DND-41 (cell line): Measurements from ENCODE around the gene BMPER.

Source experiments
- ATAC-seq: fragments of 200-7000 bp; cut with Tn5 transposase; 3 replicates; pipeline ENCODE4 v1.9.1; 2021; ENCODE audit warnings: low read depth; ENCODE audit not compliant: insufficient read depth
- DNase-seq: peaks from one replicate; pipeline ENCODE4 v3.0.0-alpha.2; 2020
- H2AFZ ChIP-seq: 2 replicates; pipeline ENCODE4 v1.6.0; 2012; ENCODE audit warnings: low read depth, low read length
- H3K27ac ChIP-seq: 2 replicates; pipeline ENCODE4 v1.5.1; 2012; ENCODE audit warnings: low read length, inconsistent platforms
- H3K27me3 ChIP-seq: fragments of 200-600 bp; sonication (generic); 2 replicates; pipeline ENCODE4 v1.6.0; 2012; ENCODE audit warnings: low read length, mild to moderate bottlenecking, inconsistent platforms; ENCODE audit not compliant: insufficient read depth, poor library complexity
- H3K36me3 ChIP-seq: 2 replicates; pipeline ENCODE4 v1.5.1; 2012; ENCODE audit warnings: low read length, inconsistent platforms; ENCODE audit not compliant: insufficient read depth
- H3K4me1 ChIP-seq: 2 replicates; pipeline ENCODE4 v1.5.1; 2012; ENCODE audit warnings: mild to moderate bottlenecking, low read length; ENCODE audit not compliant: insufficient read depth
- H3K4me2 ChIP-seq: 2 replicates; pipeline ENCODE4 v1.6.0; 2012; ENCODE audit warnings: mild to moderate bottlenecking, moderate library complexity, low read length, inconsistent platforms; ENCODE audit not compliant: insufficient read depth
- H3K4me3 ChIP-seq, 2 experiments: fragments of 200-600 bp in 1 of 2; shearing (Covaris generic) in 1 of 2; 2 replicates each; pipeline ENCODE4 v1.5.1; 2012 to 2016; ENCODE audit warnings: inconsistent platforms in 2 of 2, low read length in 2 of 2, mild to moderate bottlenecking in 2 of 2, low read depth in 1 of 2, moderate library complexity in 1 of 2
- H3K79me2 ChIP-seq: 2 replicates; pipeline ENCODE4 v1.6.0; 2012; ENCODE audit warnings: low read length, inconsistent platforms; ENCODE audit not compliant: insufficient read depth
- H3K9ac ChIP-seq: 2 replicates; pipeline ENCODE4 v1.6.0; 2012; ENCODE audit warnings: low read depth, mild to moderate bottlenecking, inconsistent platforms, low read length, moderate library complexity
- H3K9me3 ChIP-seq: 2 replicates; pipeline ENCODE4 v1.5.1; 2012; ENCODE audit warnings: low read length, moderate library complexity, mild to moderate bottlenecking, inconsistent platforms; ENCODE audit not compliant: insufficient read depth, severe bottlenecking
- H4K20me1 ChIP-seq: 2 replicates; pipeline ENCODE4 v1.6.0; 2012; ENCODE audit warnings: low read length; ENCODE audit not compliant: insufficient read depth
- CTCF ChIP-seq: IDR thresholded peaks from 2 replicates; pipeline ENCODE4 v1.5.1; 2012; ENCODE audit warnings: borderline replicate concordance, low read length, moderate library complexity, mild to moderate bottlenecking; ENCODE audit not compliant: poor library complexity, severe bottlenecking; ENCODE audit errors: extremely low read depth
- EZH2 ChIP-seq: IDR thresholded peaks from 3 replicates; pipeline ENCODE4 v1.6.1; 2012; ENCODE audit warnings: borderline replicate concordance, low read depth, mild to moderate bottlenecking, moderate library complexity, low read length, inconsistent platforms; ENCODE audit not compliant: severe bottlenecking

The BMPER gene

DNA sequence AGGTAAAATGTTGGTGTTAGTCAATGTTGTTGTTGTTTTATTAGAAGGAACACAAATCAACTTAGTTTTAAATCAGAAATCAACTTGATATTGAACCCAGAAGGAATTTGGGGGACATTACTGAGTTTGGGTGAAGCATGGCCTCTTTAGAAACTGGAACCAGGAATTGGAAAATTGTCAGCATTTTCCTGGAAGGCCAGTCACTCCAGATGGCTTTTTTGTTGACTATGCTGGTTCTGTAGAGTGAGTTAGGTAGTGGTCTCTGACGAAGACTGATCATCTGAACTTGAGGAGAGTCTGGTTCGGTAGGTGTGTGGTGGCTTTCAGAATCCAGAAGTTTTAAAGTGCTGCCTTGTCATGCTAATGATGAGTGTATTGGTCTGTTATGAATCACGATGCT is 111.5 kb downstream of the BMPER start:
- Histone ChIP-seq H3K36me3 (no peaks in the 10 kb centered on the region), H3K9me3 (no peaks in the 10 kb centered on the region), H2AFZ (no peak overlapping the region), H3K9ac (no peak overlapping the region), H3K27ac (no peak overlapping the region), H3K4me2 (no peak overlapping the region), H3K4me1 (no peaks in the 10 kb centered on the region), H3K79me2 (no peaks in the 10 kb centered on the region), H3K4me3 (no peak overlapping the region), H3K27me3 (no peaks in the 10 kb centered on the region), H4K20me1 (no peaks in the 10 kb centered on the region)
- TF ChIP-seq EZH2, result no peak
- TF ChIP-seq CTCF, result no peak
- ATAC-seq (no peak), DNase-seq (no peak)

DNA sequence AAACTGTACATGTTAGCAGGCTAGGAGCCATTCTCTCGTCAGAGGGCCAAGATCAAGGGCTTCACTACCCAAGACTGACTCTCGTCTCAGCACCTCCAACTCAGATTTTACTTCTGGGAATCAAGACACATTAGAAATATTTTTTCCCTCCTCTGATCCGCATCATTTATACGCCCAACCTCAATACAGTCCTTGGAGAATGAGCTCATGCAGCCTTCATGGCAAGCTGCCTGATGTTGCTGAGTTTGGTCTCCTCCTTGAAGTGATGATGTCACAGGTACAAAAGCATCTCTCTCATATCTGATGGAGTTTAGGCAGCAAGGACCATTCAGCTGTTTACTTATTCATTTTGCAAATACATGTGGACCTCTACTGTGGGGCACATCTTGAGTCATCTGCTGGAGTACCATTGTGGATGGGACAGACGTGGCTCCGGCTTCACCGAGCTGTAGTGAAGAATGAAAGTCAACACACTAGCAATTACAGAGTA is 114.0 kb downstream of the BMPER start:
- Histone ChIP-seq H3K4me3 (no peak overlapping the region), H3K4me2 (no peak overlapping the region), H4K20me1 (no peaks in the 10 kb centered on the region), H3K9ac (no peak overlapping the region), H3K27me3 (no peaks in the 10 kb centered on the region), H3K79me2 (no peaks in the 10 kb centered on the region), H3K9me3 (no peaks in the 10 kb centered on the region), H3K27ac (no peak overlapping the region), H2AFZ (no peak overlapping the region), H3K4me1 (no peaks in the 10 kb centered on the region), H3K36me3 (no peaks in the 10 kb centered on the region)
- TF ChIP-seq EZH2 (no peak), CTCF (no peak)
- ATAC-seq (no peak), DNase-seq (no peak)

- H4K20me1 ChIP-seq, result no peaks in the 10 kb centered on the region
These were observed 117.3 kb downstream of the BMPER start for GRCh38 chr7:34022626-34023025.

More at GRCh38 chr7:34022626-34023025, 117.3 kb downstream of the BMPER start:
- Histone ChIP-seq H3K4me3 (no peak overlapping the region), H3K4me1 (no peaks in the 10 kb centered on the region), H2AFZ (no peak overlapping the region), H3K9me3 (no peaks in the 10 kb centered on the region), H3K27me3 (no peaks in the 10 kb centered on the region), H3K79me2 (no peaks in the 10 kb centered on the region), H3K4me2 (no peak overlapping the region), H3K27ac (no peak overlapping the region), H3K36me3 (no peaks in the 10 kb centered on the region), H3K9ac (no peak overlapping the region)
- DNase-seq (no peak), ATAC-seq (no peak)
- TF ChIP-seq EZH2 (no peak), CTCF (no peak)
